EH (cell line): ENCODE results near the gene ZFHX3.

ENCODE experiments used
- DNase-seq: peaks from one replicate; pipeline ENCODE4 v3.0.0-alpha.2; 2015; ENCODE audit warnings: low read depth

Gene ZFHX3

DNA sequence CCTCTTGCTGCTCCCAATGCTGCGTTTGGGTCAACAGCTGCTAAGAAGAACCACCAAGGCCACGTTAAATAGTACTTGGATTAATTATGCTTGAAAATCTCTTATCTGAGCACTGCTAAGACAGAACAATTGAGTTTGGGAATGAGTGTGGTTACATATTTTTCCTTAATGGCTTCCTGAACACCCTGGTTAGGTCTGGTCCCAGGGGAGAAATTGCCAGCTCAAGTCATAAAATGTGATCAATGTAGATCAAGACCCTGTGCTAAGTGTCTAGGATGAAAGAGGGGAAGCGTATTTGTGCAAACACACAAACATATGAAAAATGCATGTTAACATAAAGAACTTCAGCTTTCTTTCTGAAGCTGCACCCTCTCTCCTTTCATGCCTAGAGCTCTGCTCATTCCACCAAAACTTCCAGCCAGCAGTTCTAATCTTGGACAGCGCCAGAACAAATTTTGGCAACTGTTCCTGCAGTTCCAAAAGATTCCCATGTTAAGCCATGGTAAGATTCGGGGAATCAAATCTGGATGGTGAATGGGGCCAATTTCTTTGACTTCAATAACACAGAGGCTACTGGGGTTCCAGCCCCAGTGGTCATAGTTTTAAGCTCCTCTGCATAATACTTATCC lies 72.0 kb downstream of the ZFHX3 start:
- no peak for DNase-seq

DNA sequence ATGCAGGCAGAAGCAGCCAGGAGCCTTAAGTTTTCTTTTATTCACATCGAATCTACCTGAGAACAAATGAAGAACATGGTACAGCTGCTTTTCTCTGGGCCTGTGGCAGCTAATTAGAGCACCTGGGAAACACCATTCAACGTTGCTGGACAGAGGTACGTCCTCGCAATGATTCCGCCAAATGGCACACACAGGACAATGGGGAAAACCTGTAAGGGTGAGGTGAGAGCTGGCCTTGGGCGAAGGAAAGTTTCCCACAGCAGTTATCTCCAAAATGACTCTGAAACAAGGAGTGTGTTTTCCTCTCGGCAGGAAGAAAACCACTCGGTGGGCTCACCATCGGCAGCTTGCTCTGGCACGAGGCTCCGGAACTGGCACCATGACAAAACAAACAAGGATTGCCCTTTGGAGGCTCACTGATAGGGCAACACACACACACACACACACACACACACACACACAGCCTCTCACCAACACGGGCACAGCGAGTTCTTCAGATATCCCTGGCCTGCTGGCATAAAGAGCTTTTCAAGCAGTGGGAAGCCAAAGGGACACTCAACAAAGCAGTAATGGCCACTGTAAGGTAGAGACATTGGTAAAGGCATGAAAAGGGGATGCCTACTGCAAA lies 73.7 kb downstream of the ZFHX3 start:
- no peak for DNase-seq

DNA sequence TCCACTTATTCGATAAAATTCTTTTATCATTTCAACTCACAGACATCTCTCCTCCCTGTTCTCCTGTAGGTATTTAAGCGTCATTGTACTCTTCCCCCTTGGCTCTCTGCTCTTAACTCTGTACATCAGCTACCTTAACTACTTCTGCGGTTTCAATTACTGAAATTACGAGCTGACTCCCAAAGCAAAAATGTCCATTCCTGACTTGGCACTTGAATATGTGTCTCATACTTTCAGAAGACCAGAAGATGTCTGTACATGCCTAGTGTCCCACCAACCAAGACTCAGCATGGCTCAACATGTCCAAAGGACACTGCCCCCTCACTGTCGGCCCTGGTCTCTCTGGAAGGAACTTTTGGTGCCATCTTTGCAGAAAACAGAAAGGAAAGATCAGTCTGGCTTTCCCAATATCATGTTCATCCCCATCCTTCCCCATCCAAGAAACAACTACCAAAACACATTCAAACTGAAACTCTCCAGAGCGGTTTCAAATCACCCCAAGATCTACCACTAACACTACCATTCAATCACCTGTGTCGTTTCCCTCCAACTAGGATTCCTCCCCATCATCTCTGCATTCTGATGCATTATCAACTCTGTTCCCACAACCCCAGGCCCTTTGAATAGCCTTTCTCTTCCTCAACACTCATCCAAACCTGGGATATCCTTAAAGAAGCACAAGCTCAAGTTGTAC lies 74.9 kb downstream of the ZFHX3 start:
- peak; percentile 76 for DNase-seq

DNA sequence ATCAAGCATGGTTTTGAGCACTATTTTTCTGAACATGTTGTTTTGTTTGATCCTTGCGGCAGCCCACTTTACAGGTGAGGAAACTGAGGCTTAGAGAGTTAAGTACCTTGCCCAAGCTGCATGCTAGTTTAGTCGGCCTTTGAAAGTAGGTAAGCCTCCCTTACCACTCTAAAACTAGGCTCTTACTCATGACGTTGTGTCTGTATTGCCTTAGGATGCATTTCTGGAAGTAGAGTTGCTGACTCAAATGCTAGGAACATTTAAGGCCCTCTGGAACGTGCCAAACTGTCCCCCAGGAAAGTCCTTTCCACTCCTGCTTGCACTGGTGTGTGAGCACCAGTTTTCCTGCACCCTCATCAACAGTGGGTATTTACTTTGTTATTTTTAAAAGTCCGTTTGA lies 76.6 kb downstream of the ZFHX3 start:
- DNase-seq: no peak

DNA sequence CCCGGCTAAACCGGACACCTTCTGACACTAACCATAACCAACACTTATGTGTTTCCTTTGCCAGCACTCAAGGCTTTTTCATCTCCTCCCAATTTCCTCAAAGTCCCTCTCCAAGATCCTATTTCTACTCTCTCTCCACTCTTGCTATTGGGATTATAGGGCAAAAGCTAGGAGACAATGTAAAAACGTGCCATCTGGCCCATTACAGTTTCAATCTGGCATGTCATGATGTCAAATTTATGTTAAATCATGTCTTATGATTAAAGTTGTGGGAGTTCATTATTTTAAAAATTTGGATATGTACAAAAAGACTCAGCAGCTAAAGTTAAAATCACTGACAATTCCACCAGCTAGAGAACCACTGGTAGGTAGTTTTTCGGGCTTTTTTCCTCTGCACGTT lies 77.3 kb downstream of the ZFHX3 start:
- no peak for DNase-seq

DNA sequence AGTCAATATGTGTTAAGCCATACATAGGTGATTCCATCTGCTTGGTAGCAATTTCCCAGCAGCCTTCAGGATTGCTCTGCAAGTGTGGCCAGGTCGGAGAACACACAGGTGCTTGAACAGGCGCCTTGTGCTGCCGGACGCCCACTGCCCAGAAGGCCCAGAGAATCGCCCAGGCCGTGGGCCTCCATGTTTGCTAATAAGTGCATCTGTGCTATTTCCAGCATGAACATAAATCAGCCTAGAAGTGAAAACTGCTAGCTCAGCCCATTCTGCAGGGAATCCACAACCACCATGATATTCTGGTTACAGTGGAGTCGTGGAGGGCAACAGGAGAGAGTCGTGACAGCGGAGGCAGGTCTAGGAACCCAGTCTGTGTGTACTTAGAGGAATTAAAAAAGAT lies 78.1 kb downstream of the ZFHX3 start:
- no peak for DNase-seq

DNA sequence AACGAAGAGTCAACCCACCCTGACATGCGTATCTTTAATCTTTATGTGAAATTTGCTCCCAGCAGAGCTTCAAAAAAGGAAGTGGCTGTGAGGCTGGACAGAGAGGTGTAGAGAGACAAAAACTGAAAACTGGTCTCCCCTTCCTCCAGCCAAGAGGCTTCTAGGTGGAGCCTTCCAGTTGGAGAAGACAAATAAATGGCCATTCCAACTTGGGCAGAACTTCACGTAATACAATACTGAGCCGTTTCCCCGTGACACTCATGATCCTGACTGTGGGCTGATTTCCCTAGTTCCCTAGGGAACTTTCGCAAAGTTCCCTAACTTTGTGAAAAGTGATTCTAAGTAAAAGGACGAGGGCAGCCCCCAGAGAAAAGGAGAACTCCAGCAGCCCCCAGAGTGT lies 78.8 kb downstream of the ZFHX3 start:
- no peak for DNase-seq

DNA sequence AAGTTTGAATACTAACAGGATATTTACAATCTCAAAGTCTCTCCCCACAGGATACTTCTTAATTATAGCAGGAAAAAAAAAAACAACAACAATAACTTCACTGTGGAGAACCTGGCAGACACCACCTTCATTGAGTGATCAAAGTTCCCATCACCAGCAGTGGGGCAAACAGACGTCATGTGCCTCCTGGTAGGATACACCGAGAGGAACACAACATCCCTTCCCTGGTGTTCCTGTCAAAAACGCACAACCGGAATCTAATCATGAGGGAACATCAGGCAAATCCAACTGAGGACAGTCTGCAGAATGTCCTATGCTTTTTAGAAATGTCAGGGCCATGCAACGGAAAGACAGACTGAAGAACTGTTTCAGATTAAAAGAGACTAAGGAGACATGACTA lies 80.0 kb downstream of the ZFHX3 start:
- no peak for DNase-seq

DNA sequence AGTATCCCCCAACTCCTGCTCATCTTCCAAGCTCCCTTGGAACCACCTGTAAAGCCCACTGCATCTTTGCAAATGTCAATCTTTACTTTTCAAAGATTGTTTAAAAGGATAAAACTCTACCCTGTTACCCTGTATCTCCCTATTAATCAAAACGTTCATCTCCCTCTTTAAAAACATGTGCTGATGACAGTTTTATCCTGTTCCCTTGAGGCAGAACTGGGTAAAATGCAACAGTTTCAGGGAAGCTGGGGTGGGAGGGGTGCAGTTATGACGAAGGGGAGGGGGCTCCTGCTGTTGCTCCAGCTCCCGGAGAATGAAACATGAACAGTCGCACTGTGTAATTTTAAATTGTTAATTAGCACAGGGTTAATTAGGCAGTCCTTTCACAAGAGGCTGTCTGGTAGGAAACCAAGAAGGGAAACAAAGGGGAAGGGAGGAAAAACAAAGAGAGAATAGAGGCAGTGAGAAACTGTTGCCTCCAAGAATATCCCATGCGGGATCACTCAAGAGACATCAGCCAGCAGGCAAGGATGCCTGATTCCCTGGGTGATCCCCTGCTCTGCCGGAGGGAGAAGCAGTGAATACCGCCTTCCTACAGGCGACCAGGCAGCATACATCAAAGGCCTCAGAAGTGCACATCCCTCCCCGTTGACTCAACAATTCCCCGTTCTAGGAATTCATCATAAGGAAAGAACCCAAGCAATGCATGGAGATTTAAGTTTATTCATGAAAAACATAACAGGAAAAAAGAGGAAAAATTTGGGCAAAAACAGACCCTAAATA lies 84.2 kb downstream of the ZFHX3 start:
- DNase-seq: peak; percentile 79

DNA sequence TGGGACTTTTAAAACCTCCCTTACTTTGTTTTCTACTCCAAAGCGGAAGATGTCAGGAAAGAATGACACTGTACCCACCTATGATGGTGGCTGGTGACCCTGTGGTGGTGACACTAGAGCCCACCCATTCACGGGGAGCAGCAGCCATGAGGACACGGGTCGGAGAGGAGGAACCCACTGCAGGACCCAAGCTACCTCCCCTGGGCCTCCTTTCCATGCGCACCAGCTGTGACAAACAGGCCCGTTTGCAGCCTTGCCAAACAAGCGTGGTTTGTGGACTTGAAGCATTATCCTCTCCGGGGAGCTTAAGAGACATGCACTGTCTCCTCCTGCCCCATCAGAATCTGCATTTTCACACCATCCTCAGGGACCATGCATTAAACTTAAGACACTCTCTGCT lies 85.6 kb downstream of the ZFHX3 start:
- no peak for DNase-seq

DNA sequence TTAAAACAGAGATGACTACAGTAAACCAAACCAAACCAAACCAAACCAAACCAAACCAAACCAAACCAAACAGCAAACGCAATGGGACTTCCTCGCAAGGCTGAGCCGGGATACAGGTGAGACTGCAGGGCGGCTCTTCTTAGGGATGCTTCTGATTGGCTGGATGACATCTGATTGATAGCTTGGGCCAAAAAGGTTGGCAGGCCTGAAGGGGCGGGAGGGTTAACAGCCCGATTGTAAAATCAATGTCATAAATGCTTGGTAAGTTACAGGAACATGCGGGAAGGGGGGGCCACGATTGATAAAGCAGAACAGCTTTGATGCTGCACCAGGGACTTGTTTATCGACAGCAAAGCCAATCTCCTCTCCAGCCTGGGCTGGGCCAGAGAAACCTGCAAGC lies 86.1 kb downstream of the ZFHX3 start:
- DNase-seq: no peak

DNA sequence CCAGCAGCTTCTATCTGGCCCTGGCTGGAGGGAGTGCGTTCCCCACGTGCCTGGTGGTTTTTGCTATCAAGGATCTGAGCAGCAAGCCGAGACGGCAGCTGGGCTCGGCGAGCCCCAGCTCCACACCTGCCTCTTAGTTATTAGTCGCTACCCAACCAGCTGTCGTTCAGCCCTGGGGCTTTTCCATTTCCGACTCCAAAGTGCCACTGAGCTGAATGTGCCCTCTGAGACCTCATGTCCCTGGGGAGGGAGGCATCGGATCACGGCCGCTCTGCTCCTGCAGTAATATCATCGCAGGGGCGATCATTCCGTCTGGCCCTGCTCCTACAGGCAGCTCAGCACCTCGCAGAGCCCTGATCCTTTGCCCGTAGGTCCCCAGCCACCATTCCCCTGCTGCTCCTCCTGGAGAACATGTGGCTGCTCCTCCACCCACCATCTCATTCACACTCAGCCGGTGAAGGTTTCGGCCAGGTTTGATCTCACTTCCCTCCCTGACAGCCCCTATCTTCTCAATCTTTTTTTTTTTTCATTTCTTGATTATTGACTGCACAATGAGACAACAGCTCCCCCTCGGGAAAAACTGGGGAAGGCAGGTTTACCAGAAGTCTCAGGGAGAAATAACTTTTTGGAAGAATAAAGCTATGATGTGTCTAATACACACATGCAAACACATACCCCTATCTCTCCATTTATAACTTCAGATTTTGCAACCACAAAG lies 86.7 kb downstream of the ZFHX3 start:
- peak; percentile 17 for DNase-seq

DNA sequence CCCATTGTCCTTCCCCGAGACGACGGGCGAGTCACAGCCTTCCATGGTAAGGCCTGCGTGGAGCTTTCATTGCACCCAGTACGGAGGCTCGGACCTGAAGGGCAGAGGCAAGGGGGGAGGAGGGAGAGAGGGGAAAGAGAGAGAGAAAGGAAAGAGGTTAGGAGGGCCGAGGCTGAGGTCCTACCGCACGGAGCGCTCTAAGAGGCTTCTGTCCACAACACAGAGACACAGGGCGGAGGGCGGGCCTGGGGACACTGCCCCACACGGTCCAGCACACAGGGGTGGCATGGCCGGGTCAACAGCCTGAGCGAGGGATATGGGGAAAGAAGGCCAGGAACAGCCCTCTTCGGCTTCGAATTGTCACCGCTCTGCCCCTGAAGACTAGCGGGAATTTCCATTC lies 87.8 kb downstream of the ZFHX3 start:
- no peak for DNase-seq

DNA sequence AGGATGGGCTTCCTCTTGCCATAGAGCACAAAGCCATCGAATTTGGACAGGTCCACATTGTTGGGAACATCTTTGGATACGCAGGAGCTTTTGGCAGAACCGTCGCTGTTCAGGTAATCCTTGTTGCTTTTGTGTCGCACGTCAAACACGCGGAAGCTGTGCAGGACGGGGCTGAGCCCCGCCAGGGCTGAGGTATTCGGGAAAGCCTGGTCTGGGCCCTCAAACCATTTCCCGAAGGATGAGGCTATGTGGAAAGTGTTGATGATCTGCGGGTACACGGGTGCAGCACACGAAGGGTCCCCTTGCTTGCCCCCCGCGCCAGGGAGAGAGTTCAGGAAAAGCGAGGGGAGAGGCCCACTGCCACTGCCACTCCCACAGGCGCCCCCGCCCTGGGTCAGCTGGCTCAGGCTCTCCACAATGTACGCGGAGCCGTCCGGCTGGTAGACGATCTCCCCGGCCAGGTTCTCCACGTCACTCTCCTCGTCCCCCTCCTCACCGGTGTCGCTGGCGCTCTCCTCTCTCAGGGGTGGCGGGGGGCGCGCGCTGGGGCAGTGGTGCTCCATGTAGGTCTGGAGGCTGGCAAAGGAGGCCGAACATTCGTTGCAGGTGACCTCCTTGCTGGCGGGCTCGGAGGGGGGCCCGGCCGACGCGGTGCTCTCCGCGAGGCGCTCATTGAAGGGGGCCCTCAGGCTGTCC lies 88.5 kb downstream of the ZFHX3 start:
- DNase-seq: no peak

DNA sequence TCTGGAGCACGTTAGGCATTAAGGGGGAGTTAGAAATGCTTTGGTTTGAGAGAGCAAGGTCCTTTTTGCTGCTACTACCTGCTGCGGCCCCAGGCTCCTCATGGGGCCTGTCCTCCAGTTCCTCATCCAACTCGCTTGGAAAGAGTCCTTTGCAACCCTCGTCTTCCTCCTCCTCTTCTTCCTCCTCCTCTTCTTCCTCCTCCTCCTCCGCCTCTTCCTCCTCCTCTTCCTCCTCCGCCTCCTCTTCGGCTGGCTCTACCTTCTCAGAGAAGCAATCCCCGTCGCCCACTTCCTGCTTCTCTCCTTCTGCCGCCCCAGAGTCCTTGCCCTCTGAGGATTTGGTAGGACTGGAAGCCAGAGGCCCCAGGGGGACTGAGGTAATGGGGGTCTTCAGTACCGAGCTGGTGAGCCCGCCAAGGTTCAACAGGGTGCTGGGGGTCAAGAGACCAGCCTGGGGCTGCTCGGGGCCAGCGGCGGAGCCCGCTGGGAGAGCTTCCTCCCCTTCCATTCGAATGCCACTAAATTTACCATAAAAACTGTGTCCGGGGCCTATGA lies 89.3 kb downstream of the ZFHX3 start:
- DNase-seq: no peak

DNA sequence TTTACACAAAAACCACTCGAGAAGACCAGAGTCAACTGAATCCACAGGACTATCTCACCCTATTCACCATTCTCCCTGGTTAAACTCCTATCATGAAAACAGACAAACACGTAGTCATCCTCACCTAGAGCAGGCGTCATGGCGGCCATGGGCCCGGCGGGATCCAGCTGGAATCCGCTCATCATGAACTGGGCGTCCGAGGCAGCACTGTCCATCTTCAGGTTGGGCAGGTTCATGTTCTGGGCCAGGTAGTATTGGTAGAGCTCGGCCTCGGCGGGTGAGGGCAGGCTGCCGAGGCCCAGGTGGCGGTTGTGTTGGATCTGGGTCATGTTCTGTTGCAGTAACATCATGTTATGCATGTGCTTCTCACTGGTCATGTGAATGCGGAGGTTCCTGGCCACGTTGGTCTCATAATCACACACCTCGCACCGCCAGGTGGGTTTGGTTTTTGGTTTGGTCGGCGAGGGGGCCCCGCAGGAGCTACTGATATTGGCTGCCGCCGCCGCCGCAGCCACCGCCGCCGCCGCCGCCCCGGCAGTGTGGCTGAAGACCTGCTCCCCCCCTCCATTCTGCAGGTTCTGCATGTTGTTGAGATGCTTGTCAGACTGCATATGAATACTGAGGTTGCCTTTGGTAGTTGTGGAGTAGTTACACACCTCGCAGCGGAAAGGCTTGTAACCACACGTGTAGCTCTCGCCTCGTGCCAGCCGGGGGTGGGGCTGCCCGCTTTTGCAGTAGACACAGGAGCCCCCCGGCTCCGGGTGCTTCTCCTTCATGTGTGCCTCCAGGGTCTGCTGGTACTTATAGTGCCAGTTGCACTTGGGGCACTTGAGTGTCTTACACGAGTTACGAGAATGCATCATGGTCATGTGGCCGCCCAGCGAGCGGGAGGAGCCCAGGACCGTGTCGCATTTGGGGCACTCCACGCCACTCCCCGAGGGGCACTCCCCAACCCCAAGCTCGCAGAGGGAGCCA lies 90.3 kb downstream of the ZFHX3 start:
- DNase-seq: no peak

DNA sequence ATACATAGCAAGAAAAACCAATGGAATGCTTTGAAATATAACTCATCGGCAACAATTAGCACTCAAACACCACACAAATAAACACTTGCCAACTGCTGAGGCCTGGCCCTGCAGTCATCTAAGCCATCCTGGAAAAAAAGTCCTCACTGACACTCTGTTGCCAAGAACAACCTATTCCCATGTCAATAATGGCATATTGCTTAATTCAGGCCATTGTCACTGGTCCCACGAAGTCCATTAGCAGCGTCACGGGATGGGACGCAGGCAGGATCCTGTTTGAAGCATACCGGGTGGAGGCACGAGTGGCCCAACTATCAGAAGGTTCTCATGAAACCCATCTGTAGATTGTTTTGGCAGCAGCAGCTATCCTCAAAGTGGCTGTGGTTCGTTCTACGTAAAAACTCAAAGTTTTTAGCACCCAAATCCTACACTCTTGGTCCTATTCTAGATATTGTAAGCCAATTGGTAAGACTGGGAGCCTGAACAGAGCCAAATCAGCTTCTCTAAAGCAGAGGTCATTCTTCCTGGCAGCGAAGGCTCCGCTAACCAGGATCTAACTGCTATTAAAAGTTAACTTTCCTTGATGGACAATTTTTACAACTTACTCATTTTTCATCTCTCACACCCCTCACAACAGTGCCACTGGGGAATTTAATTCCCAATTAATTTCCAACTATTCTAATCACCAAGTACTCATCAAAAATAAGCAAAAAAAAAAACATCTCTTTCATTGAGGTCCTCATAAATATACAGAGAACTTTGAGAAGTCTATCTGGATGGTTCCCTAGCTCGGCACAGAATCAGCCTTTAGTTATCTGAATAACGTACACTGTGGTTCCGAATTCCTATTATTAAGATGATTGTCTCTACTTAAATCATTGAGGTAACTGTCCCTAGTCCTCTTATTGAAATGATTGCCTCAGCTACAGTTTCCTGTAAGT lies 91.5 kb downstream of the ZFHX3 start:
- no peak for DNase-seq

DNA sequence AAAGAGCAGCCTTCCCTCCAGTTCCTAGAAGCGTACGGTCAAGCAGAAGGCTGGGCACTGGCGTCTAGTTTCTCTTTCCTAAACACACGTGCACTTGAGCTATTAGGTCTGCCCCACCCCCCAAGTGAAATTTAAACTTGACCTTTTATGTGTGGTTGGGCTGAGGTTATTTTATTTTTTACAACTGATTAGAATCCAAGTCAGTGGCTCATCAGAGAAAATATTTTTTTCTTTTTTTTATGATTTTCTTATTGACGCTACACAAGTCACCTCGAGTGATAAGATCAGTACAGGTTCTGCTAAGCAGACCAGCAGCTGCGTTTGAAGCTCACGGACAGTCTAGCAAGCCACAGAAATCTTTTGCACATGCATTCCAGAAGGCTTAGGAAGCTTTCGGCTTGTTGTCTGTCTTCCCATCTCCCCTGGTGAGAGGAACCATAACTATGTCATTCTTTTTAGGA lies 95.1 kb downstream of the ZFHX3 start:
- peak; percentile 94 for DNase-seq

DNA sequence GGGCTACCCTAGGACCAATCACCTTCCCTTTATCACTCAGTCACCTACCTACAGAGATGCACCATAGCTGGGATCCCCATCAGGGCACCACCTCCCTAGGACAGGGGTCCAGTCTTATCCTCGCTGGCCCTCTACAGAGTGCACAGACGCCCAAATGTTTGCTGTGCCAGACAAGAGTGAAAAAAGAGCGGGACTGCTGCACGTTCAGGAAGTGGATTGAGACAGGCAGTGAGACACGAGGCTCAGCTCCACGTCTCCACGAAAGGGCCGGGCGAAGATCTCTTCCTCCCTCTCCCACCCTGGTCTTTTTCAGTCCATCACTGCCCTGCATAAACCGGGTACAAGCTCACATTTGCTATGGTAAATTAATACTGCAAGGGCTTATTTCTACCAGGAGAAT lies 95.5 kb downstream of the ZFHX3 start:
- no peak for DNase-seq
